ENCODE measurements around the gene GDI1.

DNA sequence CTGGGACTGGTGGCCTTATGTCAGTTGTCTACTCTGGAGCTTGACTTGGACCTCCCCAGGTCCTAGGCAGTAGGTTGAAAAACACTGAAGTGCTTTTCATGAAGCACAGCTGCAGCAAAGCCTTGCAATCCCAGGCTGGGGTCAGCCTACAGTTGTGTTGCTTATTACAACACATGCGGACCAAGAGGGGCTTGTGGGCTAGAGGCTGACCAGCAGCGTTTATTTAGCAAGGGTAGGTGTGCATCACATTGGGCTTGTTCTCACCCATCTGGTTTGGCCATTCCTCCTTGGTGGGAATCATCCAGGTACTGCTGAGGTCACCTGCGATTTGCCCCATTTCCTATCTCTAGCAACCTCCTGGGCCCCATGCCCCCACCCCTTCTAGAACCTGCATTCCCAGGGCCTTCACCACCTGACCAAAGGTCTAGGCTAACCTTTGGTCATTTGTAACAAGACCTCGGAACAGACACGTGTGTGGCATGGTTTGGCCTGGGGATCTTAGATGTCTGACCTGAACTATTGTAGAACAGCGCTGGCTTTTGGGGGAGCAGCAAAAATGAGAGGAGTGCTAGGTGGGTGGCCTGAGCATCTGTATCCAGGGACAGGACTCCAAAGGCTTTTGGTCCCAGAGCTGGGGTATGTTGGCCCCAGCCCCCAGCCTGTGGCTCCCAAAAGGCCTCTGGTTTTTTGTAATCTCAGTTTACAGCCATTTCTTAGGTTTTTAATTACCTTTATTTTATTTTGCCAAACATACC, 35.7 kb upstream of the GDI1 start:
- no peak for TF ChIP-seq EZH2 (IDR thresholded peaks at IDR 0.05; ENCODE audit: low read depth)
- TF ChIP-seq, protein P1, sequence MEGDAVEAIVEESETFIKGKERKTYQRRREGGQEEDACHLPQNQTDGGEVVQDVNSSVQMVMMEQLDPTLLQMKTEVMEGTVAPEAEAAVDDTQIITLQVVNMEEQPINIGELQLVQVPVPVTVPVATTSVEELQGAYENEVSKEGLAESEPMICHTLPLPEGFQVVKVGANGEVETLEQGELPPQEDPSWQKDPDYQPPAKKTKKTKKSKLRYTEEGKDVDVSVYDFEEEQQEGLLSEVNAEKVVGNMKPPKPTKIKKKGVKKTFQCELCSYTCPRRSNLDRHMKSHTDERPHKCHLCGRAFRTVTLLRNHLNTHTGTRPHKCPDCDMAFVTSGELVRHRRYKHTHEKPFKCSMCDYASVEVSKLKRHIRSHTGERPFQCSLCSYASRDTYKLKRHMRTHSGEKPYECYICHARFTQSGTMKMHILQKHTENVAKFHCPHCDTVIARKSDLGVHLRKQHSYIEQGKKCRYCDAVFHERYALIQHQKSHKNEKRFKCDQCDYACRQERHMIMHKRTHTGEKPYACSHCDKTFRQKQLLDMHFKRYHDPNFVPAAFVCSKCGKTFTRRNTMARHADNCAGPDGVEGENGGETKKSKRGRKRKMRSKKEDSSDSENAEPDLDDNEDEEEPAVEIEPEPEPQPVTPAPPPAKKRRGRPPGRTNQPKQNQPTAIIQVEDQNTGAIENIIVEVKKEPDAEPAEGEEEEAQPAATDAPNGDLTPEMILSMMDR (conservative IDR thresholded peaks at IDR 0.05) = no peak

Measured in PC-9 (cell line).